Upper lobe of right lung (tissue), 1 donor: Measurements from ENCODE around the gene KCTD2. TPM values are rescaled to one million over a fixed set of nuclear protein-coding genes. Genes with fewer than 3 reads are reported as not detected.
"Not testable (repeated sequence)": the region's sequence is repeated elsewhere in the genome, so short reads cannot be mapped to it uniquely, and the experiment has no call there.

Experiments used
- ATAC-seq: fragments of 200-7000 bp; cut with Tn5 transposase; one replicate; pipeline ENCODE4 v1.9.1; 2020; ENCODE audit warnings: mild to moderate bottlenecking, moderate library complexity
- DNase-seq: peaks from one replicate; pipeline ENCODE4 v3.0.0-alpha.2; 2020
- H3K27ac ChIP-seq: fragments of 200-600 bp; one replicate; pipeline ENCODE4 v1.8.0; 2022
- H3K27me3 ChIP-seq: fragments of 200-600 bp; one replicate; pipeline ENCODE4 v1.8.0; 2022; ENCODE audit warnings: mild to moderate bottlenecking
- H3K36me3 ChIP-seq: fragments of 200-600 bp; one replicate; pipeline ENCODE4 v1.8.0; 2022
- H3K4me1 ChIP-seq: fragments of 200-600 bp; one replicate; pipeline ENCODE4 v1.8.0; 2022
- H3K4me3 ChIP-seq: fragments of 200-600 bp; one replicate; pipeline ENCODE4 v1.8.0; 2022; ENCODE audit warnings: mild to moderate bottlenecking
- H3K9me3 ChIP-seq: fragments of 200-600 bp; one replicate; pipeline ENCODE4 v1.8.0; 2022
- intact Hi-C: fragments of 100-400 bp; cut with DNase I; formaldehyde crosslinking; loops from one replicate; pipeline ENCODE4 v1.11.0; 2022
- total RNA-seq: library from RNA; stranded (reverse); fragmentation: NEBNext Ultra II Directional; extraction: Animal tissue kit (Norgen Biotek cat#: 25700); gene quantifications from one replicate; pipeline ENCODE4 v1.2.1, GENCODE V29; 2021
- TF ChIP-seq, protein P1 (sequence below): fragments of 200-600 bp; IDR thresholded peaks from one replicate; pipeline ENCODE4 v1.8.0; 2022; ENCODE audit warnings: antibody characterized with exemption
- donor health status: DM: no; HTN: yes; CAD: no; lungs with severe emphysema.

KCTD2 gene
- total RNA-seq, 1 donor from 2014 or later = 25.3 TPM

DNA sequence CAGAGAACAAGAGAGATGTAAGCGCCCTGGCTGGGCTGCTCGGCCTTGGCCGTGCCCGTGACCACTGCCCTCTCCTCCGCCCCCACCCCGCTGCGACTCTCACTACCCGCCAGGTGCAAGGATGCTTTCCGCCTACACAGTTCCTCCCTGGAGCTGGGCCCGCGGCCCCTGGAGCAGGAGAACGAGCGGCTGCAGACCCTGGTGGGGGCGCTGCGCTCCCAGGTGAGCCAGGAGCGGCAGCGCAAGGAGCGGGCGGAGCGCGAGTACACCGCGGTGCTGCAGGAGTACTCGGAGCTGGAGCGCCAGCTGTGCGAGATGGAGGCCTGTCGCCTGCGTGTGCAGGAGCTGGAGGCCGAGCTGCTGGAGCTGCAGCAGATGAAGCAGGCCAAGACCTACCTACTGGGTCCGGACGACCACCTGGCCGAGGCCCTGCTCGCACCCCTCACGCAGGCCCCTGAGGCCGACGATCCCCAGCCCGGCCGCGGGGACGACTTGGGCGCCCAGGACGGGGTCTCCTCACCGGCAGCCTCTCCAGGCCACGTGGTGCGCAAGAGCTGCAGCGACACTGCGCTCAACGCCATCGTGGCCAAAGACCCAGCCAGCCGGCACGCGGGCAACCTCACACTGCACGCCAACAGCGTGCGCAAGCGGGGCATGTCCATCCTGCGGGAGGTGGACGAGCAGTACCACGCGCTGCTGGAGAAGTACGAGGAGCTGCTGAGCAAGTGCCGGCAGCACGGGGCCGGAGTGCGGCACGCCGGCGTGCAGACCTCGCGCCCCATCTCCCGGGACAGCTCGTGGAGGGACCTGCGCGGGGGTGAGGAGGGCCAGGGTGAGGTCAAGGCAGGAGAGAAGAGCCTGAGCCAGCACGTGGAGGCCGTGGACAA lies 43.7 kb upstream of the KCTD2 start:
- no peak for DNase-seq

DNA sequence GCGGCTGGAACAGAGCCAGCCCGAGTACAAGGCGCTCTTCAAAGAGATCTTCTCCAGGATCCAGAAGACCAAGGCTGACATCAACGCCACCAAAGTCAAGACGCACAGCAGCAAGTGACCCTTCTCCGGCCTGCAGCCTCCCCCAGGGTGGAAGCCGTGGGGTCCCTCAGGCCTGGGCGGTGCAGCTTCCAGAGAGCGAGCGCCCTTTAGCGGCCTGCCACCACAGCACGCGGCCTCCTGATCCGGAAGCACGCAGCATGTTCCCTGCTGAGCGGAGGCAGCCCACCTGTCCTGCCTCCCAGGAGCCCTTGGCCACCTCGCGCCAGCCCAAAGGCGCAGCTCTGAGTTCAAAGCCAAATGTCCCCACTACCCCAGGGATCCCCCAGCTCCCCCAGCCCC lies 43.1 kb upstream of the KCTD2 start:
- Histone ChIP-seq H3K4me1 (no peaks in the 10 kb centered on the region), H3K4me3 (no peak overlapping the region), H3K36me3 (peaks cover 15% of the 10 kb centered on the region), H3K9me3 (no peaks in the 10 kb centered on the region), H3K27ac (no peak overlapping the region), H3K27me3 (no peaks in the 10 kb centered on the region)
- ATAC-seq (no peak), DNase-seq (no peak)
- TF ChIP-seq, protein P1, sequence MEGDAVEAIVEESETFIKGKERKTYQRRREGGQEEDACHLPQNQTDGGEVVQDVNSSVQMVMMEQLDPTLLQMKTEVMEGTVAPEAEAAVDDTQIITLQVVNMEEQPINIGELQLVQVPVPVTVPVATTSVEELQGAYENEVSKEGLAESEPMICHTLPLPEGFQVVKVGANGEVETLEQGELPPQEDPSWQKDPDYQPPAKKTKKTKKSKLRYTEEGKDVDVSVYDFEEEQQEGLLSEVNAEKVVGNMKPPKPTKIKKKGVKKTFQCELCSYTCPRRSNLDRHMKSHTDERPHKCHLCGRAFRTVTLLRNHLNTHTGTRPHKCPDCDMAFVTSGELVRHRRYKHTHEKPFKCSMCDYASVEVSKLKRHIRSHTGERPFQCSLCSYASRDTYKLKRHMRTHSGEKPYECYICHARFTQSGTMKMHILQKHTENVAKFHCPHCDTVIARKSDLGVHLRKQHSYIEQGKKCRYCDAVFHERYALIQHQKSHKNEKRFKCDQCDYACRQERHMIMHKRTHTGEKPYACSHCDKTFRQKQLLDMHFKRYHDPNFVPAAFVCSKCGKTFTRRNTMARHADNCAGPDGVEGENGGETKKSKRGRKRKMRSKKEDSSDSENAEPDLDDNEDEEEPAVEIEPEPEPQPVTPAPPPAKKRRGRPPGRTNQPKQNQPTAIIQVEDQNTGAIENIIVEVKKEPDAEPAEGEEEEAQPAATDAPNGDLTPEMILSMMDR = no peak
- intact Hi-C loops = no loop called here

More for the DNA sequence above, 43.7 kb upstream of the KCTD2 start:
- Histone ChIP-seq H3K36me3 (peaks cover 15% of the 10 kb centered on the region), H3K4me1 (no peaks in the 10 kb centered on the region), H3K4me3 (no peak overlapping the region), H3K9me3 (no peaks in the 10 kb centered on the region), H3K27me3 (no peaks in the 10 kb centered on the region), H3K27ac (no peak overlapping the region)
- peak; percentile 8 for ATAC-seq
- intact Hi-C loops = no loop called here
- TF ChIP-seq, protein P1 = no peak

DNA sequence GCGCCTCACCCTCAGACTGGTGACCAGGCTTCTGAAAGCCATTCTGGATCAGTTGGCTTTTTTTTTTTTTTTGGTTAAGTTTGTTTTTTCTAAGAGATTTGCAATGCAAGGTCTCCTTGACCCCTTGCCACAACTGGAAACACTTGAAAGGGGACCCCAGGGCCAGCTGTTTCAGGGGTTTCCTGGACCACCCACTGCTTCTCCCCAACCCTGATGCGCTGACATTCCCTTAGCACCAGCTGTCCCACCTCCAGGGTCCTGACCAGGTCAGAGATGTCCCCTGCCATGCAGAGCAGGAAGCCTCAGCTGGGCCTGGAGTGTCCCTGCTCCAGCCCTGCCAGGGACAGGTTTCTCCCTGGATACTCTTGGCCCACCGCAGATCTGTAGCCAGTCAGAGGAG lies 42.7 kb upstream of the KCTD2 start:
- H3K9me3 ChIP-seq = no peaks in the 10 kb centered on the region
- TF ChIP-seq, protein P1 = no peak
- no peaks in the 10 kb centered on the region for H3K4me1 ChIP-seq
- H3K36me3 ChIP-seq = peaks cover 15% of the 10 kb centered on the region
- intact Hi-C loops = no loop called here
- ATAC-seq (no peak), DNase-seq (no peak)
- H3K4me3 ChIP-seq = no peak overlapping the region
- H3K27ac ChIP-seq = no peak overlapping the region
- no peaks in the 10 kb centered on the region for H3K27me3 ChIP-seq

DNA sequence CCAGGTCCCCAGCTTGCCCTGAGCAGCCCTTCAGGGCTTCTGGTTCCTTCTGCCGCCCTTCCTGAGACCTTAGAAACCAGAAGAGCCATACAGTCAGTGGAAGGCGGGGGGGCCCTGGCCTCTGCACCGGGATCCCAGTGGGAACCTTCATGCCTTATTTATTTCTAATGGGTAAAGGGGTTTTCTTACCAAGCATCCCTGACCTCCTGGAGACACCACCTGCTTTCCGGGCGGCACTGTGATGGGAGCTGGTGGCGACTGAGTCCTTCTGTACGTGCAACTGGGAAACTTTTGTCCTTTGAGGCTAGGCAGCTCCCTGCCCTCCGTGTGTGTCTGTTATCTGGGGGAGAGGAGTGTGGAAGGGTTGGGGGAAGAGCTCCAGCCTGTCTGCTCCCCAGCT lies 41.7 kb upstream of the KCTD2 start:
- intact Hi-C loops = no loop called here
- Histone ChIP-seq H3K36me3 (peaks cover 15% of the 10 kb centered on the region), H3K27me3 (no peaks in the 10 kb centered on the region), H3K4me1 (no peaks in the 10 kb centered on the region), H3K27ac (no peak overlapping the region), H3K9me3 (no peaks in the 10 kb centered on the region), H3K4me3 (no peak overlapping the region)
- TF ChIP-seq, protein P1 = no peak
- ATAC-seq (no peak), DNase-seq (no peak)

DNA sequence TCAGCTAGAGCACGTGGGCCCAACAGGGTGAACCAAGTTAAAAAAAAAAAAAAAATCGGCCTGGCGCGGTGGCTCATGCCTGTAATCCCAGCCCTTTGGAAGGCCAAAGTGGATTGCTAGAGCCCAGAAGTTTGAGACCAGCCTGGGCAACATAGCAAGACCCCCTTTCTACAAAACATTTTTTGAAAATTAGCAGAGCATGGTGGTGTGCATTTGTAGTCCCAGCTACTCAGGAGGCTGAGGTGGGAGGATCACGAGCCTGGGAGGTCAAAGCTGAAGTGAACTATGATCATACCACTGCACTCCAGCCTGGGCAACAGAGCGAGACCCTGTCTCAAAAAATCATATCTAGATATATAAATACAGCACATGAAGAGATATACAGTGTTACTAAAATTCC lies 40.9 kb upstream of the KCTD2 start:
- ATAC-seq, H3K4me1 ChIP-seq, H3K9me3 ChIP-seq, intact Hi-C loops, H3K27ac ChIP-seq, H3K4me3 ChIP-seq, DNase-seq, H3K27me3 ChIP-seq: not testable (repeated sequence)
- H3K36me3 ChIP-seq = peaks cover 12% of the 10 kb centered on the region

DNA sequence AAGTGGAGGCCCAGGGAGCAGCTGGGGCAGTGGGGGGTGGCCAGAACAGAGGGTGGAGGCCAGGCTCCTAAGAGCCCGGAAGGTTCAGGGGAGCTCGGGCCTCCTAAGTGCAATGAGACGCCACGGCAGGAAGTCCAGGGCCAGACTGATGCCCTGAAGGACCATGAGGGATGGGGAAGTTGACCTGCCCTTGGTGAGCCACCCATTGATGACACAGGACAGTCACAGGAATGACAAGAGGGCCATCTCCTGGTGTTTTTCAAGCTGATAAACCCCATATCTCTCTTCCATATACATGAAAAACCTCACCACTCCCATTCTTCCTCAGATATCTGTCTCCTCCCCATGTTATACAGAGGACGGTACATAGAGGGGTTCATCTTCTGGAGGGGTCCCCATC lies 40.4 kb upstream of the KCTD2 start:
- Histone ChIP-seq H3K9me3 (no peaks in the 10 kb centered on the region), H3K27ac (no peak overlapping the region), H3K27me3 (no peaks in the 10 kb centered on the region), H3K36me3 (peaks cover 6% of the 10 kb centered on the region), H3K4me3 (no peak overlapping the region), H3K4me1 (peaks cover 1% of the 10 kb centered on the region)
- TF ChIP-seq, protein P1 = no peak
- intact Hi-C loops = no loop called here
- DNase-seq (no peak), ATAC-seq (no peak)
